Keratinocyte (primary cell): ENCODE data around the gene ARMC3. TPM values are rescaled to one million over a fixed set of nuclear protein-coding genes. Genes with fewer than 3 reads are reported as not detected.

Source experiments
- DNase-seq: peaks from one replicate; pipeline ENCODE4 v3.0.0-alpha.2; 2011; ENCODE audit warnings: low read depth, missing footprints, low spot score
- FAIRE-seq: peaks from 2 replicates; lab custom pipeline; 2011; peaks lifted over from hg19 to GRCh38; lab: Jason Lieb, UNC
- H2AFZ ChIP-seq: 2 replicates; pipeline ENCODE4 v1.6.0; 2012; ENCODE audit warnings: low read length, control low read depth, inconsistent platforms; ENCODE audit not compliant: control insufficient read depth
- H3K27ac ChIP-seq: 2 replicates; pipeline ENCODE4 v1.5.1; 2011; ENCODE audit warnings: low read length; ENCODE audit not compliant: control insufficient read depth, insufficient read depth
- H3K27me3 ChIP-seq: 3 replicates; pipeline ENCODE4 v1.6.0; 2011; ENCODE audit warnings: low read length; ENCODE audit not compliant: control insufficient read depth, insufficient read depth; ENCODE audit errors: extremely low read depth
- H3K36me3 ChIP-seq, 2 experiments: 2 replicates in 1 of 2; 3 replicates in 1 of 2; pipeline ENCODE4 v1.5.1; 2011; ENCODE audit warnings: low read length in 2 of 2, mild to moderate bottlenecking in 1 of 2; ENCODE audit not compliant: control insufficient read depth in 2 of 2, insufficient read depth in 2 of 2; ENCODE audit errors: extremely low read depth in 1 of 2
- H3K4me1 ChIP-seq: 3 replicates; pipeline ENCODE4 v1.5.1; 2011; ENCODE audit warnings: low read length; ENCODE audit not compliant: control insufficient read depth, insufficient read depth; ENCODE audit errors: extremely low read depth
- H3K4me2 ChIP-seq: 3 replicates; pipeline ENCODE4 v1.6.0; 2011; ENCODE audit warnings: low read depth, low read length; ENCODE audit not compliant: control insufficient read depth, insufficient read depth; ENCODE audit errors: extremely low read depth
- H3K4me3 ChIP-seq, 3 experiments: fragments of 200-600 bp in 1 of 3; sonication (generic) in 1 of 3; 2 replicates in 2 of 3; 3 replicates in 1 of 3; pipeline ENCODE4 v1.5.1; 2011 to 2016; ENCODE audit warnings: low read length in 3 of 3, mild to moderate bottlenecking in 3 of 3, control low read depth in 2 of 3, inconsistent platforms in 1 of 3, low read depth in 1 of 3, mixed read lengths in 1 of 3, mixed run types in 1 of 3, moderate library complexity in 1 of 3; ENCODE audit not compliant: control insufficient read depth in 2 of 3, insufficient read depth in 2 of 3; ENCODE audit errors: extremely low read depth in 1 of 3
- H3K79me2 ChIP-seq: 2 replicates; pipeline ENCODE4 v1.6.0; 2012; ENCODE audit warnings: low read length; ENCODE audit not compliant: control insufficient read depth, insufficient read depth
- H3K9ac ChIP-seq: 3 replicates; pipeline ENCODE4 v1.6.0; 2011; ENCODE audit warnings: low read length; ENCODE audit not compliant: control insufficient read depth, insufficient read depth; ENCODE audit errors: extremely low read depth
- H3K9me1 ChIP-seq: 3 replicates; pipeline ENCODE4 v1.6.0; 2011; ENCODE audit warnings: low read length; ENCODE audit not compliant: control insufficient read depth, insufficient read depth; ENCODE audit errors: extremely low read depth
- H3K9me3 ChIP-seq: 2 replicates; pipeline ENCODE4 v1.5.1; 2012; ENCODE audit warnings: low read depth, low read length; ENCODE audit not compliant: control insufficient read depth
- H4K20me1 ChIP-seq: 3 replicates; pipeline ENCODE4 v1.6.0; 2011; ENCODE audit warnings: low read length; ENCODE audit not compliant: control insufficient read depth, insufficient read depth; ENCODE audit errors: extremely low read depth
- CTCF ChIP-seq, 3 experiments: IDR thresholded peaks in 1 of 3; conservative IDR thresholded peaks in 1 of 3; optimal IDR thresholded peaks in 1 of 3; 2 replicates in 2 of 3; 3 replicates in 1 of 3; pipeline versions ENCODE3 to v1.5.1; 2011; ENCODE audit warnings: low read length in 3 of 3, mild to moderate bottlenecking in 3 of 3, moderate library complexity in 2 of 3, control low read depth in 1 of 3, inconsistent platforms in 1 of 3; ENCODE audit not compliant: insufficient read depth in 2 of 3; ENCODE audit errors: extremely low read depth in 1 of 3
- EZH2 ChIP-seq: IDR thresholded peaks from one replicate; pipeline ENCODE4 v1.6.1; 2012; ENCODE audit warnings: inconsistent platforms, mild to moderate bottlenecking, low read length, moderate library complexity
- dilution Hi-C: fragments of 300-500 bp; cut with MboI; formaldehyde crosslinking; loops from one replicate; pipeline ENCODE4 v1.7.0; 2020; ENCODE audit warnings: low sequenced_read_pairs; ENCODE audit not compliant: extremely low pct_ligation_motif_present
- polyA plus RNA-seq, 5 experiments: library from polyadenylated mRNA; depleted of rRNA in 3 of 5; stranded (reverse) in 3 of 5; stranded (forward) in 1 of 5; unstranded in 1 of 5; fragments of >200 nt; gene quantifications; 1 replicate in 1 of 5; 2 replicates in 3 of 5; 3 replicates in 1 of 5; pipeline versions ENCODE4 v1.2.1 to v1.2.3, GENCODE V29; 2011 to 2012; ENCODE audit warnings: missing spikeins in 2 of 5, low read depth in 1 of 5, low replicate concordance in 1 of 5

ARMC3 gene
- polyA plus RNA-seq, 1 donor (not counting 4 experiments of a cell fraction or from before 2014, with no cell fraction given) = not detected

- no peak overlapping the region for H3K4me2 ChIP-seq
- no peak for DNase-seq
- no peaks in the 10 kb centered on the region for H3K9me3 ChIP-seq
- no peak overlapping the region for H3K9ac ChIP-seq
- no peak overlapping the region for H2AFZ ChIP-seq
- peaks cover 2% of the 10 kb centered on the region for H3K9me1 ChIP-seq
- H3K79me2 ChIP-seq = no peaks in the 10 kb centered on the region
- dilution Hi-C loops = no loop called here
- TF ChIP-seq CTCF (optimal IDR thresholded peaks at IDR 0.05 in 1 of 3, IDR thresholded peaks at IDR 0.05 in 1 of 3, conservative IDR thresholded peaks at IDR 0.05 in 1 of 3; ENCODE audit: extremely low read depth in 1 of 3, insufficient read depth in 2 of 3, low read length in 3 of 3) = no peak
- no peak for TF ChIP-seq EZH2
- no peak overlapping the region for H3K4me3 ChIP-seq
- H3K27ac ChIP-seq = no peak overlapping the region
- H3K36me3 ChIP-seq = no peaks in the 10 kb centered on the region
- H3K27me3 ChIP-seq = no peaks in the 10 kb centered on the region
- no peaks in the 10 kb centered on the region for H4K20me1 ChIP-seq
- H3K4me1 ChIP-seq = peaks cover 11% of the 10 kb centered on the region
- no peak for FAIRE-seq
Observed at GRCh38 chr10:23056186-23056579, 128.3 kb downstream of the ARMC3 start.

- Histone ChIP-seq H3K79me2 (no peaks in the 10 kb centered on the region), H2AFZ (no peak overlapping the region), H4K20me1 (no peaks in the 10 kb centered on the region), H3K9ac (no peak overlapping the region), H3K36me3 (no peaks in the 10 kb centered on the region), H3K4me2 (no peak overlapping the region), H3K9me3 (no peaks in the 10 kb centered on the region), H3K4me1 (no peaks in the 10 kb centered on the region), H3K4me3 (no peak overlapping the region), H3K27ac (no peak overlapping the region), H3K27me3 (no peaks in the 10 kb centered on the region), H3K9me1 (peaks cover 2% of the 10 kb centered on the region)
- dilution Hi-C loops = no loop called here
- no peak for FAIRE-seq
- TF ChIP-seq EZH2 = no peak
- TF ChIP-seq CTCF (optimal IDR thresholded peaks at IDR 0.05 in 1 of 3, IDR thresholded peaks at IDR 0.05 in 1 of 3, conservative IDR thresholded peaks at IDR 0.05 in 1 of 3; ENCODE audit: extremely low read depth in 1 of 3, insufficient read depth in 2 of 3, low read length in 3 of 3) = no peak
- no peak for DNase-seq
Observed at GRCh38 chr10:23058366-23058765, 130.5 kb downstream of the ARMC3 start.
